ENCODE results near the gene USF1.
"Not testable (repeated sequence)": the region's sequence is repeated elsewhere in the genome, so short reads cannot be mapped to it uniquely, and the experiment has no call there.

Gene USF1

GRCh38 chr1:161047436-161048420 lies 2.0 kb upstream of the USF1 start:
- DNase-seq = no peak

- no peak for DNase-seq
Observed at GRCh38 chr1:161046605-161047228, 940 bp upstream of the USF1 start.

GRCh38 chr1:161044908-161045735 lies 655 bp downstream of the USF1 start:
- peak; percentile 31 for DNase-seq

DNA sequence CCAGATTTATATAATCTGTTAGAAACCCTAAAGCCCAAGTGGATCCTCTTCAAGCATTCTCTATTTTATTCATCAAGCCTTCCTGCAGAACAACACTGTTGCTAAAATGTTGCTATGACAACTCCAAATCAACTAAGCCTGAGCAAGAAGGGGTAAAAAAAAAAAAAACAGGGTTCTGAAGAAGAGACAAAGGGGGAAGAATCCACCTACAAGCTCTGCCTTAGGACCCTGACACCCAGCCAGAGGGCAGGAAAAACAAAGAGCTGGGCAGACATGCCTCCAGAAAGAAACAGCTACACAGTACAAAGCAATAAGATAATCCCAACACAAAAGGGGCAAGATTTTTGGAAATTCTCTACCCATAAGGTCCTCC lies 1.3 kb downstream of the USF1 start:
- no peak for DNase-seq

- DNase-seq = no peak
Observed at GRCh38 chr1:161039546-161039945, 6.2 kb downstream of the USF1 start.

DNA sequence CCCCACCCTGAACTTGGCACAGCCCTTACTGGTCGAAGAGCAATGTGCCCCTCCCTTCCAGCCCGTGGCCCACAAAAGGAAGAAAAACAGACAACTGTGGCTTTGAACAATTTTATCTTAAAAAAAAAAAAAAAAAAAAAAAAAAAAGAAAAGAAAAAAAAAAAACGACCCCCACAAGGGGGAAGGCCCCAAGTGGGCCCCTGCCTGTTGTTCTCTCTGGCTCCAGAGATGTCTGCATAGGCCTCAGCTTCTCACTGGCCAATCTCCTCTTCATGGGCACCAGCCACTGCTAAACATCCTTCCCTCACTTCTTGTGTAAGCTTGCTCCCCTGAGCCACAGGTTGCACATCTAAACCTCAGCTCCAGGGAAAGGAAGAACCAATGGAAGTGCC lies 6.6 kb downstream of the USF1 start:
- DNase-seq = no peak

- peak; percentile 82 for DNase-seq
Observed at GRCh38 chr1:161038523-161039153, 7.1 kb downstream of the USF1 start, which contains the start of gene TSTD1. Gene TSTD1, minus strand, starts transcription at chr1:161038964. Its CDS starts 75 bp downstream, at chr1:161038889.

GRCh38 chr1:161037661-161038522 lies 7.9 kb downstream of the USF1 start:
- no peak for DNase-seq

GRCh38 chr1:161033751-161034150 lies 12.0 kb downstream of the USF1 start:
- DNase-seq = no peak

- DNase-seq = no peak
Observed at GRCh38 chr1:161032409-161032808, 13.4 kb downstream of the USF1 start.

DNA sequence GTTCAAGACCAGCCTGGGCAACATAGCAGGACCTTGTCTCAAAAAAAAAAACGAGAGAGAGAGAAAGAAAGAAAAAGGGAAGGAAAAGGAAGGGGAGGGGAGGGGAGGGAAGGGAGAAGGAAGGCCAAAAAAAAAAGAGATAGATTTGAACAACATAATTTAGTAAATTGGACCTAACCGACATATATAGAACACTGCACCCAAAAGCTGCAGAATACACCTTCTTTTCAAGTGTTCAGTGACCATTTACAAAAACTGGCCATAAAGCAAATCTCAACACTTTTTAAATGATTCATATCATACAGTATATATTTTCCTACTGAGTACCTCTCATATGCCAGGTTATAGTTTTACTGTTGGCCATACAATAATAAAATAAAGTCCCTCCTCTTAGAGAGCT lies 13.9 kb downstream of the USF1 start:
- no peak for DNase-seq

- DNase-seq = not testable (repeated sequence)
Observed at GRCh38 chr1:161029466-161029865, 16.3 kb downstream of the USF1 start.

- not testable (repeated sequence) for DNase-seq
Observed at GRCh38 chr1:161026954-161027353, 18.8 kb downstream of the USF1 start.

DNA sequence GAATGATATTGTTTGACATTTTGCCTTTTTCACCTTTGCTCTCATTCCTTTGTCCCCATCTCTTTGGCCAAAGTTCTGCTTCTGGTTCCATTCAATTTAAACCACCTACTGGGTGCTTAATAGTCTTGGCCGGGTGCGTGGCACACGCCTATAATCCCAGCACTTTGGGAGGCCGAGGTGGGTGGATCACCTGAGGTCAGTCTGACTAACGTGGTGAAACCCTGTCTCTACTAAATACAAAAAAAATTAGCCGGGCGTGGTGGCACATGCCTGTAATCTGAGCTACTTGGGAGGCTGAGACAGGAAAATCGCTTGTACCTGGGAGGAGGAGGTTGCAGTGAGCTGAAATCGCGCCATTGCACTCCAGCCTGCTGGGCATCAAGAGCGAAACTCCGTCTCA lies 23.3 kb downstream of the USF1 start:
- DNase-seq = not testable (repeated sequence)

DNA sequence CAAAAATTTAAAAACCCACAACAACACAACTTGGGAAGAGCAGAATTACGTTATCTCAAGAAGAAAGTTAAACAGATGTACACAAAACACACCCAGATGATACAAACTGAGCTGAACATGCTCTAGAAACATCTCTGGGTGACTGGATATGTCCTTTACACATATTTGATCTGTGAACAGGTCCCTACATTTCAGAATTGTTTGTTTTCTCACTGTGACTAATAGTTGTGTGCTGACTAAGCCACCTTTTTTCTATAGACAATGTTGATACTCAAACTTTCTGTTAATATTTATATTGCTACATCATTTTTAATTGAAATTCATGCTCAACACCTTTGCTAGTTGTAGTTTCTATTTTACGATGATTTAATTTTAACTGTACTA lies 23.8 kb downstream of the USF1 start:
- no peak for DNase-seq

DNA sequence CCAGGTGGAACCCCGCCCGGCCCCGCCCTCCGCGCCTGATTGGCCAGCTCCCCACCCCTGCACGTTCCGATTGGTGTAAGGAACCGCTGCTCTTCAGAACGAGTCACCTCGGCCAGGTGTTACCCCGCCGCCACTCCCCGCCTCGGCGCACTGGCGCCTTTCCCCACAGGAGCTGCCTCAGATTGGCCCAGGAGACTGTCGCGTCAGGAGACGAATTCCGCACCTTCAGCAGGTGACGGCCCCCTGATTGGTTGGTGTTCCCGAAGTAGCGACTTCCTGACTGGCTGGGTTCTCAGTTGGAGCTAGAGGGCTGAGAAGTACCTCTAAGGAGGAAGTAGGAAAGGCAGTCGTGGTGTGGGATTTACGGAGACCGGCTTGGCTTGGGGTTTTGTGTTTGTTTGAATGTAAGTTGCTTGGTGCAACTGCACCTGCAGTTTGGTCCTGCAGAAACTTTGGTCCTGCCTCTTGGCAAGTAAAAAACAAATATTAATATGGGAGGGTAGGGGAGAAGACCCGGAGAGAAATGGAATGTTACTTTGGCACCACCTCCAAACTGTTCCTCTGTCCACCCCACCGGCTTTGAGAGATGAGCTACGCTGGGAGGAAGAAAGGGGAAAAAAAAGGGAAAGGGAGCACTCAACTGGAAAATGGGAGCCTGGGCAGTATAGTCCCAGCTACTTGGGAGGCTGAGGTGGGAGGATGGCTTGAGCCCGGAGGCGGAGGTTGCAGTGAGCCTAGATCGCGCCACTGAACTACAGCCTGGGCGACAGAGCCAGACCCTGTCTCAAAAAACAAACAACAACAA lies 24.4 kb downstream of the USF1 start:
- peak; percentile 83 for DNase-seq

- no peak for DNase-seq
Observed at GRCh38 chr1:161020509-161021164, 25.1 kb downstream of the USF1 start, which contains the start of gene F11R. Gene F11R, minus strand, starts transcription at chr1:161021152. Its CDS starts 79 bp downstream, at chr1:161021073.

- DNase-seq = no peak
Observed at GRCh38 chr1:161019751-161020495, 25.9 kb downstream of the USF1 start.

- not testable (repeated sequence) for DNase-seq
Observed at GRCh38 chr1:161019111-161019660, 26.6 kb downstream of the USF1 start.

All from activated effector memory CD4-positive, alpha-beta T cell treated with Interleukin-2 at 50 U/mL for 16 hours (primary cell).